Mammary epithelial cell (primary cell): Measurements from ENCODE around the gene BICD1.

Experiments
- EZH2 ChIP-seq: IDR thresholded peaks from 2 replicates; pipeline ENCODE4 v1.6.1; 2012; ENCODE audit warnings: low read length, inconsistent platforms, borderline replicate concordance
- TF ChIP-seq, protein P1 (sequence below), 2 donors: IDR thresholded peaks in 1 of 2; conservative IDR thresholded peaks in 1 of 2; 2 replicates each; pipeline ENCODE4 v1.5.1; 2011 to 2012; ENCODE audit warnings: inconsistent platforms in 2 of 2, low read length in 2 of 2, mild to moderate bottlenecking in 2 of 2, control low read depth in 1 of 2, low read depth in 1 of 2; ENCODE audit not compliant: insufficient read depth in 1 of 2; ENCODE audit errors: extremely low read depth in 1 of 2

DNA sequence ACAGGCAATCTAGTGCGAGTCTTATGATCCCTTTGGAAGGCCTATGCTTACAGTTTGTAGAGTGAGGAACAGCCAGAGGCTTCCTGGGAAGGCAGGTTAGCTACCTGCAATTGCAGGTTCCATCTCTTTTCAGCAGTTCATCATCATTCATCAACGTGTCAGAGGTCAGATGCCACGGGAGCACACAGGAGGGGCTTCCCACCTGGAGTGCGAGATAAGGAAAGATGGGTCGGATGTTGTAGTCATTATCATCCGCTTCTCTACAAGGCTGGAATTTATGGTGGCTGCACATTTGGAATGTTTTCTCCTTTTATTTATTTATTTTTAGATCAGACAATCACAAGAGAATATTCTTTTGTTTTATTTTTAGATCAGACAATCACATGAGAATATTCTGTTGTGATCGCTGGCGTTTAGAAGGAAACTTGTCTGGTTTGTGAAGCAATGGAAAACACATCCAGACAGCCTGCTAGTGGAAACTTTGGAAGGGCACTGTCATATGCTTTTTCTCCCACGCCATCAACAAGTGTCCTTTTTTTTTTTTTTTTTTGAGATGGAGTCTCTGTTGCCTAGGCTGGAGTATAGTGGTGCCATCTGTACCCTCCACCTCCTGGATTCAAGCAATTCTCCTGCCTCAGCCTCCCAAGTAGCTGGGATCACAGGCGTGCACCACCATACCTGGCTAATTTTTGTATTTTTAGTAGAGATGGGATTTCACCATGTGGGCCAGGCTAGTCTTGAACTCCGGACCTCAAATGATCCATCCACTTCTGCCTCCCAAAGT lies 1.9 kb upstream of the BICD1 start:
- TF ChIP-seq, protein P1, sequence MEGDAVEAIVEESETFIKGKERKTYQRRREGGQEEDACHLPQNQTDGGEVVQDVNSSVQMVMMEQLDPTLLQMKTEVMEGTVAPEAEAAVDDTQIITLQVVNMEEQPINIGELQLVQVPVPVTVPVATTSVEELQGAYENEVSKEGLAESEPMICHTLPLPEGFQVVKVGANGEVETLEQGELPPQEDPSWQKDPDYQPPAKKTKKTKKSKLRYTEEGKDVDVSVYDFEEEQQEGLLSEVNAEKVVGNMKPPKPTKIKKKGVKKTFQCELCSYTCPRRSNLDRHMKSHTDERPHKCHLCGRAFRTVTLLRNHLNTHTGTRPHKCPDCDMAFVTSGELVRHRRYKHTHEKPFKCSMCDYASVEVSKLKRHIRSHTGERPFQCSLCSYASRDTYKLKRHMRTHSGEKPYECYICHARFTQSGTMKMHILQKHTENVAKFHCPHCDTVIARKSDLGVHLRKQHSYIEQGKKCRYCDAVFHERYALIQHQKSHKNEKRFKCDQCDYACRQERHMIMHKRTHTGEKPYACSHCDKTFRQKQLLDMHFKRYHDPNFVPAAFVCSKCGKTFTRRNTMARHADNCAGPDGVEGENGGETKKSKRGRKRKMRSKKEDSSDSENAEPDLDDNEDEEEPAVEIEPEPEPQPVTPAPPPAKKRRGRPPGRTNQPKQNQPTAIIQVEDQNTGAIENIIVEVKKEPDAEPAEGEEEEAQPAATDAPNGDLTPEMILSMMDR (conservative IDR thresholded peaks at IDR 0.05 in 1 of 2, IDR thresholded peaks at IDR 0.05 in 1 of 2; ENCODE audit: extremely low read depth in 1 of 2, insufficient read depth in 1 of 2, low read depth in 1 of 2, low read length in 2 of 2) = no peak
- no peak for TF ChIP-seq EZH2
